H1 (cell line): ENCODE results near the gene JADE3. TPM values are rescaled to one million over a fixed set of nuclear protein-coding genes. Genes with fewer than 3 reads are reported as not detected.
A peak's percentile ranks its signal among the peaks of the same experiment; 100 is the strongest.

Source experiments
- CTCF ChIA-PET: fragments of 300-600 bp; sonication (Branson Sonifier 250); formaldehyde crosslinking; loops from one replicate; lab custom pipeline; 2021; ENCODE audit not compliant: partially characterized antibody; lab: Charles Lee
- POLR2A ChIA-PET: fragments of 300-600 bp; sonication (Branson Sonifier 250); formaldehyde crosslinking; loops from one replicate; lab custom pipeline; 2021; ENCODE audit warnings: inconsistent platforms; ENCODE audit not compliant: partially characterized antibody; lab: Charles Lee
- DNase-seq, 2 experiments: peaks; one replicate each; pipeline versions ENCODE4 v3.0.0 to v3.0.0-alpha.2; 2010 to 2022; ENCODE audit warnings: low spot score in 2 of 2, low read depth in 1 of 2, mixed read lengths in 1 of 2
- FAIRE-seq: peaks from 2 replicates; lab custom pipeline; 2011; peaks lifted over from hg19 to GRCh38; lab: Jason Lieb, UNC
- H2AFZ ChIP-seq: 2 replicates; pipeline ENCODE4 v1.8.1; 2012; ENCODE audit warnings: low read length, inconsistent platforms
- H2AK5ac ChIP-seq: 2 replicates; pipeline ENCODE4 v1.6.1; 2013; ENCODE audit warnings: low read depth, low read length
- H2BK120ac ChIP-seq: replicated peaks from 2 replicates; pipeline ENCODE3; 2013; ENCODE audit warnings: low read depth, low read length, inconsistent platforms
- H2BK12ac ChIP-seq: 2 replicates; pipeline ENCODE4 v1.6.1; 2013; ENCODE audit warnings: low read depth, low read length
- H2BK15ac ChIP-seq: 2 replicates; pipeline ENCODE4 v1.6.1; 2013; ENCODE audit warnings: low read length
- H2BK20ac ChIP-seq: 2 replicates; pipeline ENCODE4 v1.6.1; 2013; ENCODE audit warnings: low read length
- H2BK5ac ChIP-seq: 2 replicates; pipeline ENCODE4 v1.6.1; 2013; ENCODE audit warnings: low read depth, low read length
- H3K14ac ChIP-seq: 2 replicates; pipeline ENCODE4 v1.6.1; 2013; ENCODE audit warnings: inconsistent platforms; ENCODE audit not compliant: insufficient read length
- H3K18ac ChIP-seq: 2 replicates; pipeline ENCODE4 v1.6.1; 2013; ENCODE audit warnings: low read length; ENCODE audit errors: extremely low read depth
- H3K23ac ChIP-seq: 2 replicates; pipeline ENCODE4 v1.6.1; 2013; ENCODE audit warnings: inconsistent platforms; ENCODE audit not compliant: insufficient read length
- H3K23me2 ChIP-seq: 2 replicates; pipeline ENCODE4 v1.6.1; 2013; ENCODE audit warnings: low read depth, low read length
- H3K27ac ChIP-seq: 2 replicates; pipeline ENCODE4 v1.6.1; 2011; ENCODE audit warnings: low read depth, low read length, inconsistent platforms
- H3K27me3 ChIP-seq, 4 experiments: replicated peaks in 1 of 4; 1 replicate in 1 of 4; 2 replicates in 3 of 4; pipeline versions ENCODE4 v1.6.1 to v1.8.1; 2011 to 2013; ENCODE audit warnings: low read length in 3 of 4, mild to moderate bottlenecking in 3 of 4, inconsistent platforms in 2 of 4, mixed read lengths in 2 of 4, moderate library complexity in 1 of 4; ENCODE audit not compliant: control insufficient read depth in 3 of 4, insufficient read depth in 3 of 4; ENCODE audit errors: extremely low read depth in 1 of 4
- H3K36me3 ChIP-seq, 4 experiments: 2 replicates each; pipeline versions ENCODE4 v1.6.1 to v1.8.1; 2011 to 2013; ENCODE audit warnings: mild to moderate bottlenecking in 4 of 4, low read length in 3 of 4, moderate library complexity in 2 of 4, control low read depth in 1 of 4, inconsistent platforms in 1 of 4; ENCODE audit not compliant: insufficient read depth in 4 of 4, control insufficient read depth in 2 of 4
- H3K4ac ChIP-seq: replicated peaks from 2 replicates; pipeline ENCODE3; 2013; ENCODE audit warnings: low read length, low read depth, mixed read lengths, inconsistent platforms; ENCODE audit not compliant: insufficient read length
- H3K4me1 ChIP-seq, 4 experiments: replicated peaks in 1 of 4; 1 replicate in 1 of 4; 2 replicates in 3 of 4; pipeline versions ENCODE4 v1.6.1 to v1.8.1; 2011 to 2013; ENCODE audit warnings: low read length in 3 of 4, inconsistent platforms in 2 of 4, mixed read lengths in 1 of 4; ENCODE audit not compliant: insufficient read depth in 4 of 4, control insufficient read depth in 3 of 4
- H3K4me2 ChIP-seq, 2 experiments: 2 replicates each; pipeline versions ENCODE4 v1.6.1 to v1.8.1; 2011 to 2013; ENCODE audit warnings: low read depth in 2 of 2, low read length in 2 of 2, control low read depth in 1 of 2, inconsistent platforms in 1 of 2, mild to moderate bottlenecking in 1 of 2; ENCODE audit not compliant: insufficient read depth in 1 of 2
- H3K4me3 ChIP-seq, 4 experiments: fragments of 200-600, 300-600 bp in 1 of 4; sonication (generic), shearing (Covaris generic), sonication (Bioruptor Twin) in 1 of 4; 2 replicates each; pipeline versions ENCODE4 v1.5.1 to v1.8.1; 2011 to 2016; ENCODE audit warnings: low read length in 4 of 4, low read depth in 3 of 4, control low read depth in 2 of 4, inconsistent platforms in 2 of 4, mild to moderate bottlenecking in 2 of 4, mixed read lengths in 1 of 4, moderate library complexity in 1 of 4; ENCODE audit not compliant: insufficient read depth in 2 of 4; ENCODE audit errors: extremely low read depth in 1 of 4
- H3K56ac ChIP-seq: replicated peaks from 2 replicates; pipeline ENCODE3; 2013; ENCODE audit warnings: low read depth, mild to moderate bottlenecking, mixed read lengths, low read length, inconsistent platforms; ENCODE audit not compliant: insufficient read length
- H3K79me1 ChIP-seq: 2 replicates; pipeline ENCODE4 v1.6.1; 2013; ENCODE audit warnings: low read depth, low read length, control low read depth
- H3K79me2 ChIP-seq, 2 experiments: 2 replicates each; pipeline versions ENCODE4 v1.6.1 to v1.8.1; 2012 to 2013; ENCODE audit warnings: low read length in 2 of 2, mild to moderate bottlenecking in 2 of 2, inconsistent platforms in 1 of 2; ENCODE audit not compliant: insufficient read depth in 2 of 2, control insufficient read depth in 1 of 2
- H3K9ac ChIP-seq, 4 experiments: replicated peaks in 1 of 4; 1 replicate in 1 of 4; 2 replicates in 3 of 4; pipeline versions ENCODE4 v1.6.1 to v1.8.1; 2011 to 2013; ENCODE audit warnings: low read depth in 3 of 4, low read length in 3 of 4, control low read depth in 2 of 4, mild to moderate bottlenecking in 2 of 4, moderate library complexity in 2 of 4, inconsistent platforms in 1 of 4; ENCODE audit errors: extremely low read depth in 1 of 4
- H3K9me3 ChIP-seq, 2 experiments: 2 replicates each; pipeline versions ENCODE4 v1.6.1 to v1.8.1; 2012 to 2013; ENCODE audit warnings: mild to moderate bottlenecking in 2 of 2, moderate library complexity in 2 of 2, control low read depth in 1 of 2, inconsistent platforms in 1 of 2, low read depth in 1 of 2, low read length in 1 of 2, mixed read lengths in 1 of 2; ENCODE audit not compliant: insufficient read depth in 2 of 2
- H4K20me1 ChIP-seq, 2 experiments: replicated peaks in 1 of 2; 2 replicates each; pipeline versions ENCODE3 to v1.8.1; 2011 to 2013; ENCODE audit warnings: inconsistent platforms in 2 of 2, low read length in 2 of 2, mild to moderate bottlenecking in 1 of 2; ENCODE audit not compliant: insufficient read depth in 2 of 2, control insufficient read depth in 1 of 2
- H4K5ac ChIP-seq: 2 replicates; pipeline ENCODE4 v1.6.1; 2013; ENCODE audit warnings: low read length, low read depth, mixed read lengths, inconsistent platforms; ENCODE audit not compliant: insufficient read length
- H4K8ac ChIP-seq: 2 replicates; pipeline ENCODE4 v1.8.0; 2013; ENCODE audit warnings: mild to moderate bottlenecking, moderate library complexity, low read length, inconsistent platforms; ENCODE audit not compliant: insufficient read depth; ENCODE audit errors: extremely low read depth
- H4K91ac ChIP-seq: replicated peaks from 2 replicates; pipeline ENCODE3; 2013; ENCODE audit warnings: low read length, mixed read lengths, inconsistent platforms; ENCODE audit not compliant: insufficient read length
- BACH1 ChIP-seq: IDR thresholded peaks from 2 replicates; pipeline ENCODE4 v1.6.1; 2012; ENCODE audit warnings: low read length, improper control_type of control experiment
- CTCF ChIP-seq, 3 experiments: IDR thresholded peaks; 1 replicate in 2 of 3; 2 replicates in 1 of 3; pipeline versions ENCODE4 v1.5.1 to v1.6.1; 2011; ENCODE audit warnings: low read length in 3 of 3, mild to moderate bottlenecking in 3 of 3, inconsistent platforms in 2 of 3, low read depth in 1 of 3, moderate library complexity in 1 of 3; ENCODE audit not compliant: insufficient read depth in 1 of 3; ENCODE audit errors: control extremely low read depth in 1 of 3
- HDAC6 ChIP-seq: IDR thresholded peaks from one replicate; pipeline ENCODE4 v1.7.1; 2012; ENCODE audit warnings: low read depth, mild to moderate bottlenecking, inconsistent platforms, low read length, moderate library complexity
- PHF8 ChIP-seq: fragments of 200-600 bp; sonication (generic); conservative IDR thresholded peaks from 2 replicates; pipeline ENCODE4 v1.7.1; 2012; ENCODE audit warnings: low read depth, mild to moderate bottlenecking, inconsistent platforms, low read length, moderate library complexity
- ZNF274 ChIP-seq: IDR thresholded peaks from 2 replicates; pipeline ENCODE4 v1.7.0; 2012; ENCODE audit warnings: low read length, borderline replicate concordance; ENCODE audit errors: extremely low read depth
- WGBS, 2 experiments: shearing (Covaris generic) in 1 of 2; methylation state at CpG; one replicate each; pipeline versions ENCODE4 v1.1.6 to v1.1.7; 2013 to 2015; ENCODE audit warnings: low lambda C conversion rate in 2 of 2, mixed read lengths in 2 of 2, inconsistent platforms in 1 of 2, low coverage in 1 of 2, missing lambda C conversion rate in 1 of 2; ENCODE audit not compliant: insufficient replicate concordance in 2 of 2, insufficient coverage in 1 of 2, insufficient read length in 1 of 2; ENCODE audit errors: extremely low coverage in 1 of 2, missing lambda C conversion rate in 1 of 2; 5-methylcytosine and 5-hydroxymethylcytosine counted together
- polyA plus RNA-seq, 7 experiments: library from polyadenylated mRNA; depleted of rRNA in 3 of 7; stranded (reverse) in 5 of 7; unstranded in 2 of 7; fragments of >200 nt in 5 of 7; fragments of 200-250 nt in 2 of 7; gene quantifications; 1 replicate in 5 of 7; 2 replicates in 1 of 7; 4 replicates in 1 of 7; pipeline versions ENCODE4 v1.2.1 to v1.2.3, GENCODE V29; 2011 to 2013; ENCODE audit warnings: missing spikeins in 2 of 7, mixed read lengths in 2 of 7
- total RNA-seq: library from RNA; stranded (reverse); fragmentation: NEBNext Ultra II Directional; extraction: Animal tissue kit (Norgen Biotek cat#: 25700); gene quantifications from 2 replicates; pipeline ENCODE4 v1.2.1, GENCODE V29; 2021
- TF ChIP-seq, protein P1 (sequence below): IDR thresholded peaks from 2 replicates; pipeline ENCODE4 v1.6.1; 2011; ENCODE audit warnings: low read depth, mild to moderate bottlenecking, low read length; ENCODE audit not compliant: insufficient read depth

Gene JADE3
- total and polyA plus RNA-seq, 2 of the 8 experiments (the other 6 are each of a cell fraction or from before 2014, with no cell fraction given), result 6.9 to 21.5 TPM

DNA sequence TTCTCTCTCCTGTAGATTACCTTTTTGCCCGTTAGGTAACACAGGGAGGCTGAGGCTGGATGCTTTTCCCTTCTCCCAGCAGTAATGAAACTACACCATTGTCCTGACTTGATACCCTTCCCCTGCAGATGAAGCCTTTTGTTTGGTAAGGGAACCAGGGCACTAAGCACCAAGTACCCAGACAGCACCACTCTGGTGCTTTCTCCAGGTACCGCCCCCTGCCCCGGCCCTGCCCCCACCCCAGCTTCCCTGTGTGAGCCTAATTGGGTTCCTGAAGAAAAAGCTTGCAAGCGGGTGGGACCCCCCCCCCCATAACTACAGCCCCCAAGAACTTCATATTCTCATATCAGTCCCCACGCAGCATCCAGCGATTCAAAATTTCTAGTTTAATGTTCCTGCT, 79.8 kb downstream of the JADE3 start:
- H3K4me1 ChIP-seq, result peaks cover 0 to 7% (median 2%) of the 10 kb centered on the region in 4 experiments; a peak in 1 of 7 replicates
- no peak overlapping the region for H4K8ac ChIP-seq
- H3K9me3 ChIP-seq, result no peaks in the 10 kb centered on the region
- H2BK120ac ChIP-seq, result no peak overlapping the region
- ChIA-PET POLR2A (no interaction called here), CTCF (no interaction called here)
- no peak overlapping the region for H3K4ac ChIP-seq
- no peak overlapping the region for H2AK5ac ChIP-seq
- FAIRE-seq (no peak), DNase-seq (no peak)
- H3K9ac ChIP-seq, result no peak overlapping the region
- H3K27me3 ChIP-seq, result no peaks in the 10 kb centered on the region
- TF ChIP-seq BACH1 (no peak), ZNF274 (no peak), CTCF (IDR thresholded peaks at IDR 0.05; ENCODE audit: control extremely low read depth in 1 of 3, insufficient read depth in 1 of 3, low read depth in 1 of 3, low read length in 3 of 3) (no peak), HDAC6 (no peak), PHF8 (no peak)
- TF ChIP-seq, protein P1, sequence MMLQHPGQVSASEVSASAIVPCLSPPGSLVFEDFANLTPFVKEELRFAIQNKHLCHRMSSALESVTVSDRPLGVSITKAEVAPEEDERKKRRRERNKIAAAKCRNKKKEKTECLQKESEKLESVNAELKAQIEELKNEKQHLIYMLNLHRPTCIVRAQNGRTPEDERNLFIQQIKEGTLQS, result no peak
- H2AFZ ChIP-seq, result no peak overlapping the region
- H2BK5ac ChIP-seq, result peak overlapping the region; percentile 60; the same call in 1 of the 2 replicates
- H3K4me3 ChIP-seq, result peak overlapping the region in 1 of 4 experiments; percentile 21; a peak in 1 of 8 replicates
- WGBS, 2 experiments, result no CpG with 5 or more reads among the region's 6 CpGs
- H3K4me2 ChIP-seq, result peak overlapping the region; percentile 23 to 44
- H2BK20ac ChIP-seq, result no peak overlapping the region
- H3K79me1 ChIP-seq, result no peaks in the 10 kb centered on the region
- no peak overlapping the region for H4K5ac ChIP-seq
- H3K18ac ChIP-seq, result no peak overlapping the region; the same call in 1 of the 2 replicates
- H2BK15ac ChIP-seq, result 0 out of 2 replicates have a peak overlapping the region, but pooled peaks have one; percentile 61
- no peak overlapping the region for H3K23ac ChIP-seq
- H3K79me2 ChIP-seq, result no peaks in the 10 kb centered on the region; a peak in 1 of 4 replicates
- H3K27ac ChIP-seq, result no peak overlapping the region
- H3K56ac ChIP-seq, result no peak overlapping the region
- H2BK12ac ChIP-seq, result no peak overlapping the region
- peaks cover 0 to 5% (median 0%) of the 10 kb centered on the region in 4 experiments; a peak in 3 of 8 replicates for H3K36me3 ChIP-seq
- no peak overlapping the region for H4K91ac ChIP-seq
- no peaks in the 10 kb centered on the region for H3K23me2 ChIP-seq
- no peaks in the 10 kb centered on the region for H4K20me1 ChIP-seq
- H3K14ac ChIP-seq, result no peak overlapping the region
